Activated CD4-positive, alpha-beta T cell treated with anti-CD3 and anti-CD28 coated beads, Interleukin-2, Interleukin-4, amounts not matched to agents 100 ng/mL and 50 ng/mL, durations not matched to agents 16 hours and 8 hours (primary cell): ENCODE results near the gene GARIN5A.

Source experiments
- DNase-seq: peaks from one replicate; pipeline ENCODE4 v3.0.0-alpha.2; 2020; ENCODE audit warnings: low spot score

Gene GARIN5A

DNA sequence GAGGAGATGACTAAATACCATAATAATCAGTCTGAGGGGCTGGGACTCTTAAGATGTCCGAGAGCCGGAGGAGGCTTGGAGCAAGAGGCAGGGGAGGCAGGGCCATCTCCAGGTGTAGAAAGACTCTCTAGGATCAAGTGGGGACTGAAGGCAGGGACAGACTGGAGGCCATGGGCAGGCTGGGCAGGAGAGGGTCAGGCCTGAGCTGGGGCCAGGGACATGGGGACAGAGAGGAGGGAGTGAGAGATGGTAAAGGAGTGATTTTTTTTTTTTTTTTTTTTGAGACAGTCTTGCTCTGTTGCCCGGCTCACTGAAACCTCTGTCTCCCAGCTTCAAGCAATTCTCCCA lies 32.2 kb upstream of the GARIN5A start:
- DNase-seq, result no peak

GRCh38 chr19:50507376-50507775 lies 30.7 kb upstream of the GARIN5A start:
- no peak for DNase-seq

DNA sequence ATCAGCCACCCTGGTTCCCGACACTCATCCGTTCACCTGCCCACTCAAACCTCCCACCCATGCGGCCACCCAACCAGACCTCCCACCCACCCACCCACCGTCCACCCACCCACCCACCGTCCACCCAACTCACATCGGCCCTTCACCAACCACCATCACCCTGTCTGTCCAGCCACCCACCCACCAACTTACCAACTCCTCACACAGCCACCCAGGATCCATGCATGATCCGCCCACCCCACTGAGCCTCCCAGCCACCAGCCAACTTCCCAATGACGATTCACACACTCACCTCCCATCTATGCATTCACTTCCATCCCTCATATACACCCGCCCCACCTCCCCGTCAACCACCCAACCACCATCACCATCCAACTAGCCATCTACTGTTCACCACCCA lies 30.1 kb upstream of the GARIN5A start:
- no peak for DNase-seq

DNA sequence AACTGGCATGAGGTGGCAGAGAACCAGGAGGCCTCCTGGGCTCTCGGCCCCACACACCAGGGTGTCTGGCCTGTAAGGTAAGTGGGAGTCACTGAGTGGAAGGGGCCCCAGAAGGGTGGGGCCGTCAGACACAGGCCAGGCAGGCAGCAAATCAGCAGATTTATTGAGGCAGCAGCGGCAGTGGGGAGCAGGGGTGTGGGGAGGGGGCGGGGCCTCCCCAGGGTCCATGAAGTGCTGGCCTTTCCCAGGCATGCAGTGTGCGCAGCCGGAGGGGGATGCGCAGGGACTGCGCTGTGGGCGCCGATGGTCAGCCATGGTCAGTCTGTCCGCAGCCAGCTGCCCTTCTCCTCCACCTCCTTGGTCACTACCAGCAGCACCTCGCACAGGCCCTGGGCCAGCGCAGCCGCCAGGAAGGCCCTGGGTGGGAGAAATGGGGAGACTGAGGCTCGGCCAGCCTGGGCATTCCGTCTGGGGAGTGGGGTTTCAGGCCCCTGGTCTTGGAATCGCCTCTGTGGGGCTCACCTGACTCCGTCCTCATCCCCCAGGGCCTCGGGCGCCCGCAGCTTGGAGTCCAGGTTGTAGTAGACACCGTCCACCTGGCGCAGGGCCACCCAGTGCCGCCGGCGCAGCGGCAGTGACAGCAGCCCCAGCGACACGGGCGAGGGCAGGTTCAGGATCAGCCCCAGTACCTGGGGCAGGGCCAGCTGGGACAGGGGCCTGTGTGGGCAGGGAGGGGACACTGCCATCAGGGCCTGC lies 29.4 kb upstream of the GARIN5A start:
- DNase-seq, result no peak

DNA sequence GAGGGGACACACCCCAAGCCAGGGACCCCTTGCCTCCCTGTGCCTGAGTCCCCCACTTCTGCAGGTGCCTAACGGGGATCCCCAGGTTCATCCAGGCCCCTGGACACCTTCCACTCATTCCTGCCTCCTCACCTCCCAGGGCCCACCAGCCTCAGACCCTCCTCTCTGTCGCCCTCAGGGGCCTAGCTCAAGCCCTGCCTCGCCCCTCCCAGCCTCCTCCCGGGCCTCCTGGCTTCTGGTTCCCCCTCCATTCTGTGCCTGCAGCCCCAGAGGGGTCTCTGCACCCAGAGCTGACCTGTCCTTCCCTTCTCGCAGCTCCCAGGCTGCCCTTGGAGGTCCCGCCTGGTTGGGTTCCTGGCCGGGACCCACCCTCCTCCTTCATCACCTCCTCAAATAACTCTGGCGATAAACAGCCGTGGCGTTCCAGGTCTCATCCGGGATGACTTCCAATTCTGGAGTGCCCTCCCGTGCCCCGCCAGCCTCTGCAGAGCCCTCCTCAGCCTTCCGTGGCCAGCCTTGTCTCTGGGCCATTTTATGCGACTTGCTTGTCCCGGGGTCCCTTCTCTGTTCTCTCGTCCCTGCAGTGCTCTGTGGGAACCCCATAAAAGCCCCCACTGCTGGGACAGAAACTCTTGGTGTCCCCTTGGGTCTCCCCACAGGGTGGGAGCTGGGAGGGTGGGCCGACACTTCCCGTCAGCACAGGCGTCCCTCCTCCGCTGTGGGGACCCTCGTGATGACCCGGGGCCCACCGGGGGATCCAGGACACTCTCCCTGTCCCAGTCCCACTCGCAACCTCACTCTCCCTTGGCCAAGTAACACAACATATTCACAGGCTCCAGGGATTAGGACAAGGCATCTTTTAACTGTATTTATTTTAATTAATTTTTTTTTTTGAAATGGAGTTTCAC lies 25.2 kb upstream of the GARIN5A start:
- no peak for DNase-seq

GRCh38 chr19:50501186-50501567 lies 24.5 kb upstream of the GARIN5A start:
- DNase-seq, result no peak

GRCh38 chr19:50500753-50501151 lies 24.1 kb upstream of the GARIN5A start:
- no peak for DNase-seq

DNA sequence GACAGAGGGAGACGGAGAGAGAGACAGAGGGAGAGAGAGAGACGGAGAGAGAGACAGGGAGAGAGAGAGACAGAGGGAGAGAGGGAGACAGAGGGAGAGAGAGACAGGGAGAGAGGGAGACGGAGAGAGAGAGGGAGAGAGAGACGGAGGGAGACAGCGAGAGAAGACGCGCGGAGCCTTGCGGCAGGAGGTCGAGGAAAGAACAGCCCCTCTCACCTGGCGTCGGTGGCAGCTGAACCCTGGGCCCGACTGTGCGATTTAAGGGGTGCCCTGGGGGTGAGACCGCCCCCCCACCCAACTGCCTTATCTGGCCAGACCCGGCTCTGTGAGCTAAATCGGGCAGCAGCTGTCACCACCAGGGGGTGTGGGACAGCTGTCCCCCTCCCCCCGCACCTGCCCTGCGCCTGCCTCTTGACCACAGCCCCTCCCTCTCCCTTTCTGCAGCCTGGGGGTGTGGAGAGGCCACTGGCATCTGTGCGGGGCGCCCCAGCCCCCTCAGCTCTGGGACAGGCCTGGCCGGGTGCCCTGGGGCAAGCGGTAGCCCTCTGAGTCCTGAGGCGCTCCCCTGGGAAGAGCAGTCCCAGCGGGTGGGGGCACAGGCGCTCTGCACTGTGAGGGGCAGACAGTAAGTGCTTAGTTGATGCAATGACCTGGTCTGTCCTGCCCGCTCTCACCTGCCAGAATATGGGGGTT lies 23.6 kb upstream of the GARIN5A start:
- DNase-seq, result no peak

GRCh38 chr19:50498219-50499056 lies 21.8 kb upstream of the GARIN5A start:
- no peak for DNase-seq

- DNase-seq, result no peak
Measured at GRCh38 chr19:50497022-50497405, 20.4 kb upstream of the GARIN5A start.

DNA sequence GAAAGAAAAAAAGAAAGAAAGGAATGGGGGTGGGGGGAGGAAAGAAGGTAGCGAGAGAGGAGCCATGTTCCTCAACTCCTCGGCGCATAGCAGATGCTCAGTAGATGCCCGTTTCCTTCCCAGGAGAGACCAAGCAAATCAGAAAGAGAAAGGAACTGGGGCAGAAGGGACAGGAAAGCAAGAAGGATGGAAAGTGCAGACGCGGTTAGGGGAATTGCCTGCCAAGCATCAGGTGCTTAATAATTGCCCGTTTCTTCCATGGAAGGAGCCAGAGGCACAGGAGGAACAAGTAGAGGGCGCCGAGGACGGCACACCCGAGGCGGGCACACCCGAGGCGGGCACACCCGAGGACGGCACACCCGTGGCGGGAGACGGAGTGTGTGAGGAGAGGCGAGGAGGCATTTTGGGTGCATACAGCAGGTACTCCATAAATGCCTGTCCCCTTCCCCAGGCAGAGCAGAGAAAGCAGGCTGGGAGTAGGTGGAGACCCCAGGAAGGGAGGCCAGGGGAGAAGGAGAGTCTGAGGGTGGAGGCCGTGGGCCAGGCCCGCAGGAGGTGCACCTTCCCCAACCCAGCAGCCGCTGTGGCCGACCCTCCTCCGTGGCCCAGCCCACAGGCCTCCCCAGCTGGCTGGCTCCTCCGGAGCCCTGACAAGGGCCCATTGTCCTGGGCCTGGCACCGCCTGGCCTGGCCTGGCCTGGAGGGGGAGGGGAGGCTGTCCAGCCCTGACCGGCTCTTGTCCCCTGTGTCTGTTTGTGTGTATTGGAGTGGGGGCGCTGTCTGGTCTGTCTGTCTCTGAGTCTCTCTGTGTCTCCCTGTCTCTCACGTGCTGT lies 19.8 kb upstream of the GARIN5A start:
- no peak for DNase-seq

- DNase-seq, result no peak
Measured at GRCh38 chr19:50495020-50495531, 18.4 kb upstream of the GARIN5A start.

GRCh38 chr19:50494186-50495019 lies 17.8 kb upstream of the GARIN5A start:
- no peak for DNase-seq

DNA sequence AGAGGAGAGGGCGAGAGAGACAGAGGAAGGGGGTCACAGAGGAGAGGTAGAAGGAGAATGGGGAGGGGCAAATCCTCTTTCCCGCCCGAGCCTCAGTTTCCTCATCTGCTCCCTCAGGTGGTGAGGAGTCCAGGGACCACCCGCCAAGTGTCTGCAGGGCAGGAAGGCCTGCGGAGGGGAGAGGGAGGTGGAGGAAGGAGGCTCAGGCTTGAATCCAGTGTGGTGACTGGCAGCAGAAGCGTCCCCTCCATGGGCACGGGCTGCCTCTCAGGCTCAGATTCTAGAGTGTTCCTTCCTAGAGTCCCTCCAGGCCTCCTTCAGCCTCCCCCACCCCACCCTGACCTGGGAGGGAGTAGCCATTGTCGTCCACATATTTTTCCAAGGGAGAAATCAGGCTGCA lies 16.5 kb upstream of the GARIN5A start:
- no peak for DNase-seq

GRCh38 chr19:50492303-50493052 lies 15.8 kb upstream of the GARIN5A start:
- no peak for DNase-seq

GRCh38 chr19:50490991-50491472 lies 14.4 kb upstream of the GARIN5A start:
- DNase-seq, result no peak

GRCh38 chr19:50490411-50490811 lies 13.8 kb upstream of the GARIN5A start:
- no peak for DNase-seq

DNA sequence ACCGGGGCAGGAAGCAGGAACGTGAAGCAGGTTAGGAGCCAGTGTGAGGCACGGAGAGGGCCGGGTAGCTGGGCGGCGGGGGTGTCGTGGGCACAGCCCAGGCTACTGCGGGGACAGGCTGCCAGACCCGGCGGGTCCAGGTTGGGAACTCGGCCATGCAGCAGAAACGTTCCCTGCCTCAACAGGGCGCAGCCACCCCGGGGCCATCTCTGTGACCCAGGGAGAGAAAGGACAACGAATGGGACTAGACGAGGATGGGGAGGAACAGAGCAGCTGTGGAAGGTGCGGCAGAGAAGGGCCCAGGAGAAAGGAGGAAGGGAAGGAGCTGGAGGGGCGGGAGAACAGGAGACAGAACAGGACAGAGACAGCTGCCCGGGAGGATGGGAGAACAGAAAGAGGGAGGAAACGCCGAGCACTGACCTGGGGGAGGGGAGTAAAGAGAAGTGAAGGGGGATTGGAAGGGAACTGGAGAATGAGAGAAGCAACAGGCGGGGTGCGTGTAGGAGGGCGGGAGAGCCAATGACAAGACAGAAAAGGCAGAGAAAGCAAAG lies 12.9 kb upstream of the GARIN5A start:
- no peak for DNase-seq
